Sigmoid colon (tissue), 7 donors: Measurements from ENCODE around the gene TMEM198. TPM values are rescaled to one million over a fixed set of nuclear protein-coding genes. Genes with fewer than 3 reads are reported as not detected.

Experiments used
- DNase-seq: peaks from one replicate; pipeline ENCODE4 v3.0.0-alpha.2; 2019
- H3K27ac ChIP-seq, 4 donors: fragments of 200-600 bp; sonication (generic); one replicate each; pipeline ENCODE4 v1.5.1; 2016 to 2019; ENCODE audit warnings: mild to moderate bottlenecking in 1 of 4
- H3K27me3 ChIP-seq, 3 donors: fragments of 200-600 bp; sonication (generic); one replicate each; pipeline ENCODE4 v1.5.1; 2019; ENCODE audit warnings: mild to moderate bottlenecking in 1 of 3
- H3K36me3 ChIP-seq, 4 donors: fragments of 200-600 bp; sonication (generic); one replicate each; pipeline ENCODE4 v1.5.1; 2016 to 2019
- H3K4me1 ChIP-seq, 4 donors: fragments of 200-600 bp; sonication (generic); one replicate each; pipeline ENCODE4 v1.5.1; 2017 to 2019
- H3K4me3 ChIP-seq, 4 donors: fragments of 200-600 bp; sonication (generic); one replicate each; pipeline ENCODE4 v1.5.1; 2017 to 2019; ENCODE audit warnings: mild to moderate bottlenecking in 2 of 4, moderate library complexity in 1 of 4
- H3K9me3 ChIP-seq, 4 donors: fragments of 200-600 bp in 3 of 4; sonication (generic) in 3 of 4; one replicate each; pipeline versions ENCODE4 v1.5.1 to v1.6.1; 2013 to 2019
- EP300 ChIP-seq, 4 donors: sonication (generic); formaldehyde crosslinking; IDR thresholded peaks; one replicate each; pipeline ENCODE4 v1.6.1; 2017; ENCODE audit warnings: antibody characterized with exemption in 4 of 4
- POLR2A ChIP-seq, 2 donors: fragments of 450-650 bp; IDR thresholded peaks; one replicate each; pipeline ENCODE4 v1.6.1; 2016; ENCODE audit warnings: antibody characterized with exemption in 2 of 2, mild to moderate bottlenecking in 2 of 2, moderate library complexity in 2 of 2
- POLR2AphosphoS5 ChIP-seq, 4 donors: sonication (generic); formaldehyde crosslinking; IDR thresholded peaks; one replicate each; pipeline ENCODE4 v1.6.1; 2017; ENCODE audit warnings: antibody characterized with exemption in 4 of 4
- WGBS, 2 donors: extraction: QIAGEN DNeasy Blood & Tissue Kit; methylation state at CpG; one replicate each; pipeline ENCODE4 v1.1.7; 2013; 5-methylcytosine and 5-hydroxymethylcytosine counted together
- intact Hi-C: fragments of 100-400 bp; cut with DNase I; formaldehyde crosslinking; loops from one replicate; pipeline ENCODE4 v1.15.1; 2023
- polyA plus RNA-seq, 3 donors: library from polyadenylated mRNA; stranded (reverse); fragments of 200-250 nt; gene quantifications; one replicate each; pipeline ENCODE4 v1.2.3, GENCODE V29; 2013
- total RNA-seq, 4 donors: library from RNA; depleted of rRNA; stranded (reverse); fragments of >200 nt; gene quantifications; one replicate each; pipeline ENCODE4 v1.1.0, GENCODE V29; 2016
- TF ChIP-seq, protein P1 (sequence below), 4 experiments: fragments of 450-650 bp in 3 of 4; fragments of 200-600 bp in 1 of 4; IDR thresholded peaks; one replicate each; pipeline ENCODE4 v1.5.1; 2016 to 2019; ENCODE audit warnings: antibody characterized with exemption in 4 of 4, mild to moderate bottlenecking in 3 of 4, moderate library complexity in 2 of 4
- donor health status: healthy with polysubstance abuse.
- donor health status: Bipolar disorder and iron deficiency.
- donor health status: healthy.

Gene TMEM198
- total and polyA plus RNA-seq, 7 donors = 0.71 to 3.9 (median 1.6) TPM; not detected in 1

DNA sequence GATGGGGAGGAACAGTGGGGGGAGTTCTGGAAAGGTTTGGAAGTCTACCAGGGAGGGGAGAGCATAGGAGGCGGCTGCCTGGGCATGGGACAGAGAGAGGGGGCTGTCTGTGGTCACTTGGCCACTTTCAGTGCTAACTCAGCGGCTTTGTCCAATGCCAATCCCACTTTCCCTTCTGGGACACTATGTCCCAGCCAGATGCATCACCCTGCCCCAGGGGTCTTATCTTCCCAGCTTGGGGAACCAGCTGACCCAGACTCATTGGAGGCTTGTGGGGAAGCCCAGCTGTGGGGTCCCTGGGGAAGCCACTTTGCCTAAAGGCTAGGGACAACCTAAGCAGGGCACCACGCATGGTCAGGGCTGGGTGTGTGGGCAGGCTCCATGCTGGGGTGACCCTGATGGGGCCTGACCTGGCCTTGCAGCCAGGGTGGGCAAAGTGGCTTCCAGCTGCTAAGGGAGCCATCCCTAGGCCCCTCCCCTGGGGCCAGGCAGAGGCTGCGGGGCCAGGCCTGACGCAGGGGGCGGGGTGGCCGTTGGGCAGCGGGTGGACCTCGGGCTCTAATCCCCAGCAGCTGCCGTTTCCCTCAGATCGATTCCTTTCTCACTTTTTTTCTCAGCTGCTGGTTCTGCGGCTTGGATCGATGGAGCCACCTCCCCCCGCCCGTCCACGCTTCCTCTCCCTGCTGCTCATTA is 31.2 kb upstream of the TMEM198 start:
- 15 to 21% methylated on average over 16 of the region's 16 CpGs for WGBS, 2 donors
- no peaks in the 10 kb centered on the region for H3K9me3 ChIP-seq
- no peak overlapping the region for H3K4me3 ChIP-seq
- H3K27me3 ChIP-seq = peaks cover 6 to 56% (median 9%) of the 10 kb centered on the region in 3 donors
- H3K27ac ChIP-seq = no peak overlapping the region
- no peak for DNase-seq
- intact Hi-C loops = no loop called here
- no peak for TF ChIP-seq POLR2AphosphoS5 (IDR thresholded peaks at IDR 0.05)
- no peak for TF ChIP-seq POLR2A (IDR thresholded peaks at IDR 0.05)
- TF ChIP-seq, protein P1, sequence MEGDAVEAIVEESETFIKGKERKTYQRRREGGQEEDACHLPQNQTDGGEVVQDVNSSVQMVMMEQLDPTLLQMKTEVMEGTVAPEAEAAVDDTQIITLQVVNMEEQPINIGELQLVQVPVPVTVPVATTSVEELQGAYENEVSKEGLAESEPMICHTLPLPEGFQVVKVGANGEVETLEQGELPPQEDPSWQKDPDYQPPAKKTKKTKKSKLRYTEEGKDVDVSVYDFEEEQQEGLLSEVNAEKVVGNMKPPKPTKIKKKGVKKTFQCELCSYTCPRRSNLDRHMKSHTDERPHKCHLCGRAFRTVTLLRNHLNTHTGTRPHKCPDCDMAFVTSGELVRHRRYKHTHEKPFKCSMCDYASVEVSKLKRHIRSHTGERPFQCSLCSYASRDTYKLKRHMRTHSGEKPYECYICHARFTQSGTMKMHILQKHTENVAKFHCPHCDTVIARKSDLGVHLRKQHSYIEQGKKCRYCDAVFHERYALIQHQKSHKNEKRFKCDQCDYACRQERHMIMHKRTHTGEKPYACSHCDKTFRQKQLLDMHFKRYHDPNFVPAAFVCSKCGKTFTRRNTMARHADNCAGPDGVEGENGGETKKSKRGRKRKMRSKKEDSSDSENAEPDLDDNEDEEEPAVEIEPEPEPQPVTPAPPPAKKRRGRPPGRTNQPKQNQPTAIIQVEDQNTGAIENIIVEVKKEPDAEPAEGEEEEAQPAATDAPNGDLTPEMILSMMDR (IDR thresholded peaks at IDR 0.05) = no peak
- TF ChIP-seq EP300 (IDR thresholded peaks at IDR 0.05) = no peak
- H3K36me3 ChIP-seq = no peaks in the 10 kb centered on the region
- H3K4me1 ChIP-seq = peaks cover 0 to 29% (median 22%) of the 10 kb centered on the region in 4 donors

DNA sequence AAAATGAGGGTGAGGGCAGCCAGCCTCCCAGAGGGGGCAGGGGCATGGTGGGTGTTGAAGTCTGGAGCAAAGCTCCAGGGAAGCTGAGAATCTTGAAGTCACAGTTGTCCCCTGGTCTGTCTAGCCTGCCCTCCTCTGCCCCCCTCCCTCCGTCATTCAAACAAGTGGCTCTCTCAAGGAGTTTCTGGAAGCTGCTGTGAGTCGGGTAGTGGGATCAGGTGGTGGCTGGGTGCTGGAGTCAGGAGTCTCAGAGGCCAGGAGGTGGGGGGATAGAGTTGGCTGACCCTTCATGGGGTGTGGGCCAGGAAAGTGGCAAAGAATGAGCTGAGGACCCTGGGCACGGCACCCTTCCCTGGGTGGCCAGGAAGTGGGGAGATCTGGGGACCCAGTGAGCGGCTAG is 30.0 kb upstream of the TMEM198 start:
- no peak for TF ChIP-seq POLR2A (IDR thresholded peaks at IDR 0.05)
- intact Hi-C loops = no loop called here
- H3K27me3 ChIP-seq = peaks cover 6 to 50% (median 9%) of the 10 kb centered on the region in 3 donors
- 11 to 18% methylated on average over 4 of the region's 4 CpGs for WGBS, 2 donors
- no peaks in the 10 kb centered on the region for H3K9me3 ChIP-seq
- peaks cover 0 to 23% (median 19%) of the 10 kb centered on the region in 4 donors for H3K4me1 ChIP-seq
- DNase-seq = no peak
- no peaks in the 10 kb centered on the region for H3K36me3 ChIP-seq
- H3K27ac ChIP-seq = no peak overlapping the region
- no peak overlapping the region for H3K4me3 ChIP-seq

DNA sequence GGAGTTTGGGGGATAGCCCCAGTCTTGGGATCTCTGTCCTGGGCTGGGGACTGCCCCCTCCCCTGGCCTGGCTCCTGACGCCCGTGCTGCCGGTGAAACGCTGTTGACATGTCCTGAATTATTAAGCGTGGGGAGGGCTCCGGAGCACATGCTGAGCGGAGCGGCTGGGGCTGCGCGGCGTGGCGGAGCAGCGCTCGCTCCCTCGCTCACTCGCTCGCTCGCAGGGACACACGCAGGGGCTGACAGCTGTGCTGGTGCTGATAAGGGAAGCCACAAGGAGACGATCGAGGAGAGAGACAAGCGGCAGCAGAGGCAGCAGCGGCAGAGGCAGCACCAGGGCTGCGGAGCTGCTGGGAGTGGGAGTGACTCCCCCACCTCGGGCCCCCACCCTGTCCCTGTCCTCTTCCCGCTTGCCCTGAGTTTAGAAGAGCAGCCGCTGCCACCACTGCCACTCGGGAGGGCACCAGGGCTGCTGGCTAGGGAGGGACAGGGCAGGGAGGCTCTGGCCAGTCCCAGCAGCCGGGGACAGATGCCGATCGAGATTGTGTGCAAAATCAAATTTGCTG is 29.5 kb upstream of the TMEM198 start, which contains the start of gene ASIC4:
Gene ASIC4, plus strand, starts transcription at position 287 of the 566 bp plus-strand sequence. Its CDS starts 243 bp downstream, at position 530.
- intact Hi-C loops = no loop called here
- no peak within 1 kb of the TSS for H3K4me3 ChIP-seq
- WGBS, 2 donors = 7 to 8% methylated on average over 31 of the region's 31 CpGs
- DNase-seq = no peak
- peaks cover 6 to 50% (median 9%) of the 10 kb centered on the region in 3 donors for H3K27me3 ChIP-seq
- H3K9me3 ChIP-seq = no peaks in the 10 kb centered on the region
- TF ChIP-seq EP300 (IDR thresholded peaks at IDR 0.05) = no peak
- H3K4me1 ChIP-seq = peaks cover 0 to 18% (median 14%) of the 10 kb centered on the region in 4 donors
- no peaks in the 10 kb centered on the region for H3K36me3 ChIP-seq
- no peak within 1 kb of the TSS for H3K27ac ChIP-seq

- 87 to 91% methylated on average over 21 of the region's 21 CpGs for WGBS, 2 donors
- intact Hi-C loops = no loop called here
- no peak overlapping the region for H3K27ac ChIP-seq
Observed at GRCh38 chr2:219514836-219515235, 29.0 kb upstream of the TMEM198 start.

GRCh38 chr2:219515874-219516629 is 27.8 kb upstream of the TMEM198 start:
- intact Hi-C loops = no loop called here
- H3K27me3 ChIP-seq = peaks cover 2 to 39% (median 4%) of the 10 kb centered on the region in 3 donors
- TF ChIP-seq, protein P1 (IDR thresholded peaks at IDR 0.05) = no peak
- TF ChIP-seq POLR2A (IDR thresholded peaks at IDR 0.05) (no peak), POLR2AphosphoS5 (IDR thresholded peaks at IDR 0.05) (no peak), EP300 (IDR thresholded peaks at IDR 0.05) (no peak)

More at GRCh38 chr2:219514836-219515235, 29.0 kb upstream of the TMEM198 start:
- Histone ChIP-seq H3K4me1 (peaks cover 0 to 13% (median 8%) of the 10 kb centered on the region in 4 donors), H3K4me3 (no peak overlapping the region), H3K36me3 (no peaks in the 10 kb centered on the region), H3K27me3 (peaks cover 6 to 50% (median 9%) of the 10 kb centered on the region in 3 donors), H3K9me3 (no peaks in the 10 kb centered on the region)
- TF ChIP-seq EP300 (IDR thresholded peaks at IDR 0.05) (no peak), POLR2AphosphoS5 (IDR thresholded peaks at IDR 0.05) (no peak), POLR2A (IDR thresholded peaks at IDR 0.05) (no peak)
- TF ChIP-seq, protein P1 (IDR thresholded peaks at IDR 0.05) = no peak
- DNase-seq = no peak

More at GRCh38 chr2:219515874-219516629, 27.8 kb upstream of the TMEM198 start:
- Histone ChIP-seq H3K9me3 (no peaks in the 10 kb centered on the region), H3K27ac (no peak overlapping the region), H3K36me3 (no peaks in the 10 kb centered on the region), H3K4me1 (peaks cover 0 to 9% (median 5%) of the 10 kb centered on the region in 4 donors), H3K4me3 (no peak overlapping the region)
- no peak for DNase-seq
- 48 to 69% methylated on average over 17 of the region's 17 CpGs for WGBS, 2 donors
